H1 (cell line): Measurements from ENCODE around the gene CMTM5.

Experiments used
- BACH1 ChIP-seq: IDR thresholded peaks from 2 replicates; pipeline ENCODE4 v1.6.1; 2012; ENCODE audit warnings: low read length, improper control_type of control experiment
- CBX8 ChIP-seq: fragments of 300-800, 300-1000 bp; sonication (generic); IDR thresholded peaks from 2 replicates; pipeline ENCODE4 v1.7.1; 2016; ENCODE audit warnings: low read depth, low read length, borderline replicate concordance
- CEBPB ChIP-seq: IDR thresholded peaks from 2 replicates; pipeline ENCODE4 v1.6.1; 2012; ENCODE audit warnings: low read depth, low read length
- MAFK ChIP-seq: IDR thresholded peaks from 2 replicates; pipeline ENCODE4 v1.6.1; 2012; ENCODE audit warnings: low read depth, mild to moderate bottlenecking, improper control_type of control experiment, low read length
- POLR2A ChIP-seq, 2 experiments: IDR thresholded peaks; 1 replicate in 1 of 2; 2 replicates in 1 of 2; pipeline ENCODE4 v1.6.1; 2011; ENCODE audit warnings: low read depth in 2 of 2, low read length in 2 of 2, mild to moderate bottlenecking in 2 of 2; ENCODE audit errors: control extremely low read depth in 1 of 2
- POLR2AphosphoS5 ChIP-seq: IDR thresholded peaks from 2 replicates; pipeline ENCODE4 v1.6.1; 2011; ENCODE audit warnings: low read depth, low read length
- SIN3A ChIP-seq, 2 experiments: IDR thresholded peaks in 1 of 2; conservative IDR thresholded peaks in 1 of 2; 2 replicates each; pipeline ENCODE4 v1.6.1; 2011 to 2012; ENCODE audit warnings: low read length in 2 of 2, improper control_type of control experiment in 1 of 2, low read depth in 1 of 2, mild to moderate bottlenecking in 1 of 2
- TCF12 ChIP-seq: IDR thresholded peaks from 2 replicates; pipeline ENCODE4 v1.6.1; 2011; ENCODE audit warnings: low read depth, mild to moderate bottlenecking, low read length
- TEAD4 ChIP-seq: IDR thresholded peaks from 2 replicates; pipeline ENCODE4 v1.6.1; 2012; ENCODE audit warnings: low read depth, low read length, inconsistent platforms, mixed read lengths
- TF ChIP-seq, protein P1 (sequence below), 3 experiments: IDR thresholded peaks; 1 replicate in 2 of 3; 2 replicates in 1 of 3; pipeline versions ENCODE4 v1.5.1 to v1.6.1; 2011; ENCODE audit warnings: low read length in 3 of 3, mild to moderate bottlenecking in 3 of 3, inconsistent platforms in 2 of 3, low read depth in 1 of 3, moderate library complexity in 1 of 3; ENCODE audit not compliant: insufficient read depth in 1 of 3; ENCODE audit errors: control extremely low read depth in 1 of 3
- TF ChIP-seq, protein P2 (sequence below): IDR thresholded peaks from 2 replicates; pipeline ENCODE4 v1.6.1; 2012; ENCODE audit warnings: inconsistent platforms
- TF ChIP-seq, protein P3 (sequence below): IDR thresholded peaks from 2 replicates; pipeline ENCODE4 v1.6.1; 2011; ENCODE audit warnings: low read length, improper control_type of control experiment
- TF ChIP-seq, protein P4 (sequence below): IDR thresholded peaks from 2 replicates; pipeline ENCODE4 v1.6.1; 2012; ENCODE audit warnings: low read length, inconsistent platforms

DNA sequence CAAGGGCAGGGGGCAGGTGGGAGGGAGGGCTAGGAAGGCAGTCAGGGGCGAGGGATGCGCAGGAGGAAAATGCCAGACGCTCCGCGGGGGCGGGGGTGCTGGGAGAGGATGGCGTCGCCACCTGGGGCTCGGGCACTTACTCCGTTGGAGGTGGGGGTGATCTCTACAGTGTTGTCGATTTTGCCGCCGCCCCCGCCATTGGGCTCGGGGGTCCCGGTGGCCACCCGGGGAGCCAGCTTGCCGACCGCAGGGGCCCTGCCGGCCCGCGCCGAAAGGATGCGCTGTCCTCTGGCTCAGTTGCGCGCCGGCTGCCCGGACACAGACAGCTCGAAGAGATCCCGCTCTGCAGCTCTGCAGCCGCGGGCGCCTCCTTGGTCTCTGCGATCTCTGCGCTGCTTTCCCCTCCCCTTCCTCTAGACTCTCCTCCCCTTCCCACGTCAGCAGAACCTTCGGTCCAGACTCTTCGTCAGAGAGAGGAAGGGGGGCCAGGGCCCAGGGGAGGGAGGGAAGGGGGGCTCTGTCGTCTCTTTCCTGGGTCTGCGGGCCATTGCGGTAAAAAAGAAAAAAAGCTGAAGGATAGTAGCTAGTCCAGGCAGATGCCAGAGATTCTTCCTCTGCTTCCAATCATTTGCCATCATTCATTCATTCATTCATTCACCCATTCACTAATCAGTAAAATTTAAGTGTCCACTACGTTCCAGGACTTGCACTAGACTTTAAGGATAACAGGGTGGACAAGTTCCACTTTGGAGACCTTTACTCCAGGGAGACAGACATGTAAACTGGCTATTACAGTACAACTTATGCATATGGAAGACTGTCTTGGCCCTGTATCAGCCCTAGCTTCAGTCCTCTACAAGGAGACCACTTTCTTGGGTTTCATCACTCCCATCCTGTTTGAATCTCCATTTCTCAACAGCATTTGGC lies 24.1 kb upstream of the CMTM5 start, which contains the start of gene SLC22A17:
- TF ChIP-seq, protein P1, sequence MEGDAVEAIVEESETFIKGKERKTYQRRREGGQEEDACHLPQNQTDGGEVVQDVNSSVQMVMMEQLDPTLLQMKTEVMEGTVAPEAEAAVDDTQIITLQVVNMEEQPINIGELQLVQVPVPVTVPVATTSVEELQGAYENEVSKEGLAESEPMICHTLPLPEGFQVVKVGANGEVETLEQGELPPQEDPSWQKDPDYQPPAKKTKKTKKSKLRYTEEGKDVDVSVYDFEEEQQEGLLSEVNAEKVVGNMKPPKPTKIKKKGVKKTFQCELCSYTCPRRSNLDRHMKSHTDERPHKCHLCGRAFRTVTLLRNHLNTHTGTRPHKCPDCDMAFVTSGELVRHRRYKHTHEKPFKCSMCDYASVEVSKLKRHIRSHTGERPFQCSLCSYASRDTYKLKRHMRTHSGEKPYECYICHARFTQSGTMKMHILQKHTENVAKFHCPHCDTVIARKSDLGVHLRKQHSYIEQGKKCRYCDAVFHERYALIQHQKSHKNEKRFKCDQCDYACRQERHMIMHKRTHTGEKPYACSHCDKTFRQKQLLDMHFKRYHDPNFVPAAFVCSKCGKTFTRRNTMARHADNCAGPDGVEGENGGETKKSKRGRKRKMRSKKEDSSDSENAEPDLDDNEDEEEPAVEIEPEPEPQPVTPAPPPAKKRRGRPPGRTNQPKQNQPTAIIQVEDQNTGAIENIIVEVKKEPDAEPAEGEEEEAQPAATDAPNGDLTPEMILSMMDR (IDR thresholded peaks at IDR 0.05; ENCODE audit: control extremely low read depth in 1 of 3, insufficient read depth in 1 of 3, low read depth in 1 of 3, low read length in 3 of 3), result peak in 2 of 3 experiments; percentile 11 to 22; a peak in 2 of 4 replicates
- peak; percentile 36 to 91 for TF ChIP-seq POLR2A (IDR thresholded peaks at IDR 0.05; ENCODE audit: control extremely low read depth in 1 of 2, low read depth in 2 of 2, low read length in 2 of 2)
- no peak for TF ChIP-seq MAFK
- peak; percentile 74 for TF ChIP-seq POLR2AphosphoS5
- TF ChIP-seq, protein P2, sequence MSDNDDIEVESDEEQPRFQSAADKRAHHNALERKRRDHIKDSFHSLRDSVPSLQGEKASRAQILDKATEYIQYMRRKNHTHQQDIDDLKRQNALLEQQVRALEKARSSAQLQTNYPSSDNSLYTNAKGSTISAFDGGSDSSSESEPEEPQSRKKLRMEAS, result no peak
- TF ChIP-seq TCF12, result no peak
- no peak for TF ChIP-seq CBX8
- TF ChIP-seq CEBPB, result no peak
- TF ChIP-seq SIN3A (conservative IDR thresholded peaks at IDR 0.05 in 1 of 2, IDR thresholded peaks at IDR 0.05 in 1 of 2; ENCODE audit: low read depth in 1 of 2, low read length in 2 of 2), result peak; percentile 57 to 62; a peak in 2 of 4 replicates
- TF ChIP-seq, protein P3, sequence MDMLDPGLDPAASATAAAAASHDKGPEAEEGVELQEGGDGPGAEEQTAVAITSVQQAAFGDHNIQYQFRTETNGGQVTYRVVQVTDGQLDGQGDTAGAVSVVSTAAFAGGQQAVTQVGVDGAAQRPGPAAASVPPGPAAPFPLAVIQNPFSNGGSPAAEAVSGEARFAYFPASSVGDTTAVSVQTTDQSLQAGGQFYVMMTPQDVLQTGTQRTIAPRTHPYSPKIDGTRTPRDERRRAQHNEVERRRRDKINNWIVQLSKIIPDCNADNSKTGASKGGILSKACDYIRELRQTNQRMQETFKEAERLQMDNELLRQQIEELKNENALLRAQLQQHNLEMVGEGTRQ, result no peak
- TF ChIP-seq, protein P4, sequence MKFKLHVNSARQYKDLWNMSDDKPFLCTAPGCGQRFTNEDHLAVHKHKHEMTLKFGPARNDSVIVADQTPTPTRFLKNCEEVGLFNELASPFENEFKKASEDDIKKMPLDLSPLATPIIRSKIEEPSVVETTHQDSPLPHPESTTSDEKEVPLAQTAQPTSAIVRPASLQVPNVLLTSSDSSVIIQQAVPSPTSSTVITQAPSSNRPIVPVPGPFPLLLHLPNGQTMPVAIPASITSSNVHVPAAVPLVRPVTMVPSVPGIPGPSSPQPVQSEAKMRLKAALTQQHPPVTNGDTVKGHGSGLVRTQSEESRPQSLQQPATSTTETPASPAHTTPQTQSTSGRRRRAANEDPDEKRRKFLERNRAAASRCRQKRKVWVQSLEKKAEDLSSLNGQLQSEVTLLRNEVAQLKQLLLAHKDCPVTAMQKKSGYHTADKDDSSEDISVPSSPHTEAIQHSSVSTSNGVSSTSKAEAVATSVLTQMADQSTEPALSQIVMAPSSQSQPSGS, result no peak
- TF ChIP-seq TEAD4, result no peak
- no peak for TF ChIP-seq BACH1
